Measurements from ENCODE around the gene PPM1E. TPM values are rescaled to one million over a fixed set of nuclear protein-coding genes. Genes with fewer than 3 reads are reported as not detected.

Gene PPM1E
- polyA plus RNA-seq, 1 donor from 2014 or later = 39.5 TPM

DNA sequence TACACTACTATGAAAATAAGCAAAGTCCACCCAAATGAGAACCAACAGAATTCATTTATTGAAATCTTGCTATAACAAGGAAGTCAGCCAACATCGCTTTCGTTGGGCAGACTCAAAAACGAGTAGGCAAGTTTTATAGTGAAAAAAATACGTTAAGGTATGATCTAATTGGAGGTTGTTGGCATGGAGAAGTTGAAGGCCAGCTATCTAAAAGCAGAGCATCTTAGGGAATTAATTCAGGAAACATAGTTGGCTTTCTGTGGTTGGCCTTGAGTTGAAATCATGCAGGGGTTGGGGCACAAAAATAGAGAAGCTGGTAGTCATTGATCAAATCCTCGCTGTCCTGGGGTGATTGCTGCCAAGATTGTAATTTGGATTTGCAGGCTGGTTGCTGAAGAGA lies 118.3 kb downstream of the PPM1E start:
- Histone ChIP-seq H4K20me1 (ENCODE audit: insufficient read depth) (no peaks in the 10 kb centered on the region), H3K9me3 (ENCODE audit: low read length) (no peaks in the 10 kb centered on the region), H3K4me2 (ENCODE audit: low read length) (no peak overlapping the region), H2AFZ (ENCODE audit: low read depth, low read length) (no peak overlapping the region), H3K9ac (ENCODE audit: low read length) (no peak overlapping the region), H3K9me2 (ENCODE audit: insufficient read depth, low read length) (no peaks in the 10 kb centered on the region), H3F3A (ENCODE audit: insufficient read depth, low read length, poor library complexity, severe bottlenecking) (no peaks in the 10 kb centered on the region), H3K36me3 (ENCODE audit: insufficient read depth, low read length) (no peaks in the 10 kb centered on the region), H3K4me3 (ENCODE audit: low read length) (no peak overlapping the region), H3K27ac (ENCODE audit: low read length) (no peak overlapping the region), H3K79me2 (replicated peaks; ENCODE audit: insufficient read depth, low read length) (peaks cover 3% of the 10 kb centered on the region), H3K27me3 (ENCODE audit: insufficient read depth, low read depth, low read length) (no peaks in the 10 kb centered on the region)
- no peak for TF ChIP-seq TAF1 (IDR thresholded peaks at IDR 0.05; ENCODE audit: low read depth)
- no peak for TF ChIP-seq MXI1 (conservative IDR thresholded peaks at IDR 0.05; ENCODE audit: poor library complexity, severe bottlenecking)
- TF ChIP-seq EP300 (conservative IDR thresholded peaks at IDR 0.05; ENCODE audit: poor library complexity, severe bottlenecking) = no peak
- TF ChIP-seq EZH2 (IDR thresholded peaks at IDR 0.05; ENCODE audit: borderline replicate concordance, insufficient read depth, low read length, poor library complexity, severe bottlenecking) = no peak
- TF ChIP-seq, protein P1, sequence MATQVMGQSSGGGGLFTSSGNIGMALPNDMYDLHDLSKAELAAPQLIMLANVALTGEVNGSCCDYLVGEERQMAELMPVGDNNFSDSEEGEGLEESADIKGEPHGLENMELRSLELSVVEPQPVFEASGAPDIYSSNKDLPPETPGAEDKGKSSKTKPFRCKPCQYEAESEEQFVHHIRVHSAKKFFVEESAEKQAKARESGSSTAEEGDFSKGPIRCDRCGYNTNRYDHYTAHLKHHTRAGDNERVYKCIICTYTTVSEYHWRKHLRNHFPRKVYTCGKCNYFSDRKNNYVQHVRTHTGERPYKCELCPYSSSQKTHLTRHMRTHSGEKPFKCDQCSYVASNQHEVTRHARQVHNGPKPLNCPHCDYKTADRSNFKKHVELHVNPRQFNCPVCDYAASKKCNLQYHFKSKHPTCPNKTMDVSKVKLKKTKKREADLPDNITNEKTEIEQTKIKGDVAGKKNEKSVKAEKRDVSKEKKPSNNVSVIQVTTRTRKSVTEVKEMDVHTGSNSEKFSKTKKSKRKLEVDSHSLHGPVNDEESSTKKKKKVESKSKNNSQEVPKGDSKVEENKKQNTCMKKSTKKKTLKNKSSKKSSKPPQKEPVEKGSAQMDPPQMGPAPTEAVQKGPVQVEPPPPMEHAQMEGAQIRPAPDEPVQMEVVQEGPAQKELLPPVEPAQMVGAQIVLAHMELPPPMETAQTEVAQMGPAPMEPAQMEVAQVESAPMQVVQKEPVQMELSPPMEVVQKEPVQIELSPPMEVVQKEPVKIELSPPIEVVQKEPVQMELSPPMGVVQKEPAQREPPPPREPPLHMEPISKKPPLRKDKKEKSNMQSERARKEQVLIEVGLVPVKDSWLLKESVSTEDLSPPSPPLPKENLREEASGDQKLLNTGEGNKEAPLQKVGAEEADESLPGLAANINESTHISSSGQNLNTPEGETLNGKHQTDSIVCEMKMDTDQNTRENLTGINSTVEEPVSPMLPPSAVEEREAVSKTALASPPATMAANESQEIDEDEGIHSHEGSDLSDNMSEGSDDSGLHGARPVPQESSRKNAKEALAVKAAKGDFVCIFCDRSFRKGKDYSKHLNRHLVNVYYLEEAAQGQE (IDR thresholded peaks at IDR 0.05; ENCODE audit: borderline replicate concordance) = no peak
- TF ChIP-seq POLR2AphosphoS5 (IDR thresholded peaks at IDR 0.05) = no peak
- no peak for TF ChIP-seq CTCF (IDR thresholded peaks at IDR 0.05; ENCODE audit: poor library complexity, severe bottlenecking)
- no peak for TF ChIP-seq RAD21 (conservative IDR thresholded peaks at IDR 0.05)
- TF ChIP-seq SMC3 (conservative IDR thresholded peaks at IDR 0.05; ENCODE audit: poor library complexity) = no peak

- no peaks in the 10 kb centered on the region for H3K27me3 ChIP-seq (ENCODE audit: insufficient read depth, low read depth, low read length)
- no peaks in the 10 kb centered on the region for H3K9me3 ChIP-seq (ENCODE audit: low read length)
- H3K4me2 ChIP-seq (ENCODE audit: low read length) = no peak overlapping the region
- H3K4me3 ChIP-seq (ENCODE audit: low read length) = no peak overlapping the region
- no peaks in the 10 kb centered on the region for H4K20me1 ChIP-seq (ENCODE audit: insufficient read depth)
- no peak overlapping the region for H3K27ac ChIP-seq (ENCODE audit: low read length)
- H3K36me3 ChIP-seq (ENCODE audit: insufficient read depth, low read length) = no peaks in the 10 kb centered on the region
- TF ChIP-seq CTCF (IDR thresholded peaks at IDR 0.05; ENCODE audit: poor library complexity, severe bottlenecking) = no peak
- H3K9me2 ChIP-seq (ENCODE audit: insufficient read depth, low read length) = no peaks in the 10 kb centered on the region
- H3K9ac ChIP-seq (ENCODE audit: low read length) = no peak overlapping the region
- H3K79me2 ChIP-seq (replicated peaks; ENCODE audit: insufficient read depth, low read length) = no peaks in the 10 kb centered on the region
- H3F3A ChIP-seq (ENCODE audit: insufficient read depth, low read length, poor library complexity, severe bottlenecking) = no peaks in the 10 kb centered on the region
- H2AFZ ChIP-seq (ENCODE audit: low read depth, low read length) = no peak overlapping the region
These were observed 119.6 kb downstream of the PPM1E start for GRCh38 chr17:58875261-58875660.
